ENCODE data around the gene BBOX1. TPM values are rescaled to one million over a fixed set of nuclear protein-coding genes. Genes with fewer than 3 reads are reported as not detected.

BBOX1 gene
- total RNA-seq, 1 experiment from 2014 or later = not detected

DNA sequence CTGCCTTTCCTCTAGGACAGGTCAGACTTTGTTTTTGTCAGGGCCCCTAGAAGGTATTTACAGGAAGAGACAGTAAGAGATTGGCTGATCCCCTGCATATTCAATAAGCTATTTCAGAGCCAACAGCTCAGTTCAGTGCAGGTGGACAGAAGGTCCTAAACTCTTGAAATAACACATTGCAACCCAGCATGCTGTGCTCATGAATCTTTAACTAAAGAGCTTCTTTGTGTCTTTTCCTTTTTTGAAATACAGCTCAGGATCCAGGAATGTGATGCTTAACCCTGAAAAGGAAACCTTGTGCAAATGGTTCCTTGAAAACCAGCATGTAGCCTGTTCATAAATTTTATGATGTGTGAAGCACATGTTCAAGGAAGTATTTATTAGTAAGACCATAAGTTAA lies 43.9 kb downstream of the BBOX1 start:
- ATAC-seq = no peak
- no peak overlapping the region for H3K4me3 ChIP-seq (ENCODE audit: low read depth in 2 of 2, low read length in 2 of 2)
- no peak for TF ChIP-seq TCF7L2 (IDR thresholded peaks at IDR 0.05; ENCODE audit: low read depth, low read length)
- TF ChIP-seq, protein P1, sequence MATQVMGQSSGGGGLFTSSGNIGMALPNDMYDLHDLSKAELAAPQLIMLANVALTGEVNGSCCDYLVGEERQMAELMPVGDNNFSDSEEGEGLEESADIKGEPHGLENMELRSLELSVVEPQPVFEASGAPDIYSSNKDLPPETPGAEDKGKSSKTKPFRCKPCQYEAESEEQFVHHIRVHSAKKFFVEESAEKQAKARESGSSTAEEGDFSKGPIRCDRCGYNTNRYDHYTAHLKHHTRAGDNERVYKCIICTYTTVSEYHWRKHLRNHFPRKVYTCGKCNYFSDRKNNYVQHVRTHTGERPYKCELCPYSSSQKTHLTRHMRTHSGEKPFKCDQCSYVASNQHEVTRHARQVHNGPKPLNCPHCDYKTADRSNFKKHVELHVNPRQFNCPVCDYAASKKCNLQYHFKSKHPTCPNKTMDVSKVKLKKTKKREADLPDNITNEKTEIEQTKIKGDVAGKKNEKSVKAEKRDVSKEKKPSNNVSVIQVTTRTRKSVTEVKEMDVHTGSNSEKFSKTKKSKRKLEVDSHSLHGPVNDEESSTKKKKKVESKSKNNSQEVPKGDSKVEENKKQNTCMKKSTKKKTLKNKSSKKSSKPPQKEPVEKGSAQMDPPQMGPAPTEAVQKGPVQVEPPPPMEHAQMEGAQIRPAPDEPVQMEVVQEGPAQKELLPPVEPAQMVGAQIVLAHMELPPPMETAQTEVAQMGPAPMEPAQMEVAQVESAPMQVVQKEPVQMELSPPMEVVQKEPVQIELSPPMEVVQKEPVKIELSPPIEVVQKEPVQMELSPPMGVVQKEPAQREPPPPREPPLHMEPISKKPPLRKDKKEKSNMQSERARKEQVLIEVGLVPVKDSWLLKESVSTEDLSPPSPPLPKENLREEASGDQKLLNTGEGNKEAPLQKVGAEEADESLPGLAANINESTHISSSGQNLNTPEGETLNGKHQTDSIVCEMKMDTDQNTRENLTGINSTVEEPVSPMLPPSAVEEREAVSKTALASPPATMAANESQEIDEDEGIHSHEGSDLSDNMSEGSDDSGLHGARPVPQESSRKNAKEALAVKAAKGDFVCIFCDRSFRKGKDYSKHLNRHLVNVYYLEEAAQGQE (IDR thresholded peaks at IDR 0.05; ENCODE audit: insufficient read depth in 1 of 2, low read depth in 2 of 2, low read length in 1 of 2) = no peak
- TF ChIP-seq, protein P2, sequence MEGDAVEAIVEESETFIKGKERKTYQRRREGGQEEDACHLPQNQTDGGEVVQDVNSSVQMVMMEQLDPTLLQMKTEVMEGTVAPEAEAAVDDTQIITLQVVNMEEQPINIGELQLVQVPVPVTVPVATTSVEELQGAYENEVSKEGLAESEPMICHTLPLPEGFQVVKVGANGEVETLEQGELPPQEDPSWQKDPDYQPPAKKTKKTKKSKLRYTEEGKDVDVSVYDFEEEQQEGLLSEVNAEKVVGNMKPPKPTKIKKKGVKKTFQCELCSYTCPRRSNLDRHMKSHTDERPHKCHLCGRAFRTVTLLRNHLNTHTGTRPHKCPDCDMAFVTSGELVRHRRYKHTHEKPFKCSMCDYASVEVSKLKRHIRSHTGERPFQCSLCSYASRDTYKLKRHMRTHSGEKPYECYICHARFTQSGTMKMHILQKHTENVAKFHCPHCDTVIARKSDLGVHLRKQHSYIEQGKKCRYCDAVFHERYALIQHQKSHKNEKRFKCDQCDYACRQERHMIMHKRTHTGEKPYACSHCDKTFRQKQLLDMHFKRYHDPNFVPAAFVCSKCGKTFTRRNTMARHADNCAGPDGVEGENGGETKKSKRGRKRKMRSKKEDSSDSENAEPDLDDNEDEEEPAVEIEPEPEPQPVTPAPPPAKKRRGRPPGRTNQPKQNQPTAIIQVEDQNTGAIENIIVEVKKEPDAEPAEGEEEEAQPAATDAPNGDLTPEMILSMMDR (IDR thresholded peaks at IDR 0.05) = no peak
- TF ChIP-seq POLR2AphosphoS5 (IDR thresholded peaks at IDR 0.05; ENCODE audit: low read depth, low read length) = no peak
- TF ChIP-seq SIN3A (IDR thresholded peaks at IDR 0.05; ENCODE audit: borderline replicate concordance, insufficient read depth, low read depth, low read length) = no peak
- H3K27ac ChIP-seq (ENCODE audit: low read length) = no peak overlapping the region
- H3K36me3 ChIP-seq (ENCODE audit: control insufficient read depth, insufficient read depth, low read length) = no peaks in the 10 kb centered on the region
- no peaks in the 10 kb centered on the region for H3K27me3 ChIP-seq (ENCODE audit: control insufficient read depth, insufficient read depth, low read length)
- ChIA-PET POLR2A (no interaction called here), CTCF (no interaction called here)
- H3K9me3 ChIP-seq (ENCODE audit: control insufficient read depth, insufficient read depth, low read depth, low read length) = no peaks in the 10 kb centered on the region
- BruUV-seq (replicated peaks) = no TSS peak
- H3K4me1 ChIP-seq (ENCODE audit: control insufficient read depth, insufficient read depth, low read length) = no peaks in the 10 kb centered on the region
- no peak for DNase-seq (ENCODE audit: low read depth, low spot score)
- in situ Hi-C loops (cut with HindIII; ENCODE audit: low pct_unique_long_range_greater_than_20kb, low sequenced_read_pairs) (no loop called here), intact Hi-C loops (cut with micrococcal nuclease; ENCODE audit: unreplicated experiment) (no loop called here)

DNA sequence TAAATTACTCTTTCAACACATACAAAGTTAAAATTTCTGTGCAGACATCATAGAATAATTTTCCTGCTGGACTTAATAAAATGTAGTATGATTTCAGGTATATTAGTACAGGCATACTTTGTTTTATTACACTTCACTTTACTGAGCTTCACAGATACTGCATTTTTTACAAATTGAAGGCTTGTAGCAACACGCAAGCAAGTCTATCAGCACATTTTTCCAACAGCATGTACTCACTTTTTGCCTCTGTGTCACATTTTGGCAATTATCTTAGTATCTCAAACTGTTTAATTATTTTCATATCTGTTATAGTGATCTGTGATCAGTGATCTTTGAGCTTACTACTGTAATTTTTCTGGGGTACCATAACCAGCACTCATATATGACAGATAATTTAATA lies 44.5 kb downstream of the BBOX1 start:
- TF ChIP-seq POLR2AphosphoS5 (IDR thresholded peaks at IDR 0.05; ENCODE audit: low read depth, low read length) = no peak
- TF ChIP-seq, protein P2 (IDR thresholded peaks at IDR 0.05) = no peak
- TF ChIP-seq SIN3A (IDR thresholded peaks at IDR 0.05; ENCODE audit: borderline replicate concordance, insufficient read depth, low read depth, low read length) = no peak
- TF ChIP-seq TCF7L2 (IDR thresholded peaks at IDR 0.05; ENCODE audit: low read depth, low read length) = no peak
- TF ChIP-seq, protein P1 (IDR thresholded peaks at IDR 0.05; ENCODE audit: insufficient read depth in 1 of 2, low read depth in 2 of 2, low read length in 1 of 2) = no peak
- H3K4me1 ChIP-seq (ENCODE audit: control insufficient read depth, insufficient read depth, low read length) = no peaks in the 10 kb centered on the region
- ChIA-PET CTCF (no interaction called here), POLR2A (no interaction called here)
- no TSS peak for BruUV-seq (replicated peaks)
- no peaks in the 10 kb centered on the region for H3K27me3 ChIP-seq (ENCODE audit: control insufficient read depth, insufficient read depth, low read length)
- no peaks in the 10 kb centered on the region for H3K36me3 ChIP-seq (ENCODE audit: control insufficient read depth, insufficient read depth, low read length)
- intact Hi-C loops (cut with micrococcal nuclease; ENCODE audit: unreplicated experiment) (no loop called here), in situ Hi-C loops (cut with HindIII; ENCODE audit: low pct_unique_long_range_greater_than_20kb, low sequenced_read_pairs) (no loop called here)
- no peak overlapping the region for H3K27ac ChIP-seq (ENCODE audit: low read length)
- no peak for DNase-seq (ENCODE audit: low read depth, low spot score)
- H3K4me3 ChIP-seq (ENCODE audit: low read depth in 2 of 2, low read length in 2 of 2) = no peak overlapping the region
- ATAC-seq = no peak
- H3K9me3 ChIP-seq (ENCODE audit: control insufficient read depth, insufficient read depth, low read depth, low read length) = no peaks in the 10 kb centered on the region
